GM20000 (cell line): ENCODE measurements around the gene KIAA1328.
"Not testable (repeated sequence)": the region's sequence is repeated elsewhere in the genome, so short reads cannot be mapped to it uniquely, and the experiment has no call there.

Source experiments
- DNase-seq: peaks from one replicate; pipeline ENCODE4 v3.0.0; 2012; ENCODE audit warnings: low spot score
- CTCF ChIP-seq: IDR thresholded peaks from 2 replicates; pipeline ENCODE4 v1.5.1; 2012; ENCODE audit warnings: mild to moderate bottlenecking, control low read depth; ENCODE audit errors: extremely low read depth, missing control alignments

KIAA1328 gene

DNA sequence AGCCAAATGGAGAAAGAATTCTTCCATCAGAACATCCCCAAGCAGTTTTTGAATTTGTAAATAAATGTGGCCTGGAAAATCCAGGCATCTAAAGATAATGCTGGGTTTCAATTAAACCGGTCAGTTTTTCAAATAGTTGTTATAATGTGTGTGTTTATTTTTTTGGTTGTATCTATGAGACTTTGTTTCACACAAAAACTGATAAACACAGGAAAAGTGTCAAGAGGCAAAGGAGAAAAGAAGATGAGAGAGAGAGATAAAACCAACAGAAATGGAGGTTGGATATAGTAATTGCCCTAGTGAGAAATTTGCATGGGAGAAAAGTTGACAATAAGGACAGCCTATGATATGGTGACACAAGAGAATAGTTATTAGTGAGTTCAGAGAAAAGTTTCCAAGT, 68.3 kb downstream of the KIAA1328 start:
- no peak for TF ChIP-seq CTCF
- no peak for DNase-seq

DNA sequence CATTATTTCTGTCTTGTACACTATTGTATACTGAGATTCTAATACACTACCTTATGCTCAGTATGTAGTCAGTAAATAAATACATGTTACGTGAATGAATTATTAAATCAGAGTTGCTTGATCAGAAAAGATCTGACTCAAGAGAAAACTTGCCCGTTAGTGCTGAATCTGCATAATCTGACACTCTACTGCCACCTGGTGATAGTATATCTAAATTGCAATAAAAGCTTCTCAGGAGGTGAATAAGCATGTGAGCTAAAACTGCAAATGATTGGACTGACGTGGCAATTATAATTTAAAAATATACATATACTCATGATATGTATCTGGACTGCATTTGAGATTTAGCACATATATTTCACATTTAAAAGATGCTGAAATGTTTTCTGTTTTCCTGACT, 70.4 kb downstream of the KIAA1328 start:
- no peak for TF ChIP-seq CTCF

DNA sequence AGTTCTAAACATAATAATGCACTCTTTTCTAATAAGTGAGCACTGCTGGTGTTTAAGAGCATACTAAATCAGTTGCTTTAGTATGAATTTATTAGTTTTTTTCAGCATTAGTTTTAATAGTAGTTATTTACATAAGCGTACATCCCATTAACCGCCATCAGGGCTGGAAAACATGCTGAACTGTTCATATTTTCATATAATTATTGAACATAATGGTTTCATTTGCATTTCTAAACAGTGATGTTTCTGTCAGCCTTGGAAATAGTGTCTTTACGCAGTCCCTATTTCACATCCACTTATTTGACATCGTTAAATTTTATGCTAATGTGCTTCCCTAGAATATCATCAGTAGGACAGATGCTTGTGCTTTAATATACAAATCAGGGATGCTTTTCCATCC, 71.5 kb downstream of the KIAA1328 start:
- TF ChIP-seq CTCF: no peak
- no peak for DNase-seq

More for the DNA sequence above, 70.4 kb downstream of the KIAA1328 start:
- DNase-seq: no peak

GRCh38 chr18:36901277-36901701, 72.4 kb downstream of the KIAA1328 start:
- TF ChIP-seq CTCF: no peak
- no peak for DNase-seq

GRCh38 chr18:36903215-36903928, 74.4 kb downstream of the KIAA1328 start:
- TF ChIP-seq CTCF: no peak
- DNase-seq: no peak

- no peak for TF ChIP-seq CTCF
Observed at GRCh38 chr18:36905571-36905970, 76.6 kb downstream of the KIAA1328 start.

GRCh38 chr18:36909282-36909681, 80.4 kb downstream of the KIAA1328 start:
- not testable (repeated sequence) for DNase-seq

More at GRCh38 chr18:36905571-36905970, 76.6 kb downstream of the KIAA1328 start:
- no peak for DNase-seq

- TF ChIP-seq CTCF: no peak
- no peak for DNase-seq
Observed at GRCh38 chr18:36912887-36913286, 84.0 kb downstream of the KIAA1328 start.
